HG03565 (cell line): Measurements from ENCODE around the gene PTPRM.

Source experiments
- ATAC-seq: cut with Tn5 transposase; IDR thresholded peaks from one replicate; pipeline ENCODE4 v1.9.1; 2021; ENCODE audit warnings: mild to moderate bottlenecking, moderate library complexity; ENCODE audit not compliant: unreplicated experiment

Gene PTPRM

DNA sequence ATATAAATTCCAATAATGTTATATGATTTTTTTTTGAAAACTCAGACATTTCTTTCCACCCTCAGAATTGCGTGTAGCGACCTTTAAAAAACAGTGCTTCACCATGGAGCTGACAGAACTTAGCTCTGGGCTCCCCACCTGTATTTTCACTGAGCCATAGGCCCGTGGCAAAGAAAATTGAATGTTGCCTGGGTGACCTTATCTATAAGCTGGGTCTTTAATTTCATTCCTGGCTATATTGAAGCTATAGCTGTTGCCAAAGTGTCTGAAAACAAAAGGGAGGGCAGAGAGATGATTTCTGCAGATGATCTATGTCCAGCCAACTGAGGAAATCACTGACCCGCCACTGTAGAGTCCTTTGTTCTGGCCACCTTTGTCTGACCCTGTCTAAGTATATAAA lies 411.7 kb downstream of the PTPRM start:
- ATAC-seq, result no peak

DNA sequence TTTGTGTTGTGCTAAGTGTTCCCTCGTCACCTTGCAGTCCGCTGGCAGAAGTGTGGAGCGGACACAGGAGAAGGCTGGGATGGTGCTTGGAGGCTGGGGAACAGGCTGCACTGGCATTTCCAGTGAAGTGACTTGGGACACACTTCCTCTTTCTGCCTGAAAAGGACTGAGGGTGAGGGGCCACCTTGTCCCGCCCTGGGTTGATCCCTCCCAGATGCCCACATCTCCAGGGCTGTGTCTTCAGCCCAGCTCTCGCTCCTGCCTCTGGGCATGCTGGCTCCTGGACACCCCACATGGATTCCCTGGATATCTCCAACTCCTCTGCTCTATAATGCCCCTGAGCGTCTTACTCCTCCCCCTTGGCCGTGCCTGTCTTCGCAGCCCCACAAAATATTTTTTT lies 412.6 kb downstream of the PTPRM start:
- ATAC-seq, result no peak

DNA sequence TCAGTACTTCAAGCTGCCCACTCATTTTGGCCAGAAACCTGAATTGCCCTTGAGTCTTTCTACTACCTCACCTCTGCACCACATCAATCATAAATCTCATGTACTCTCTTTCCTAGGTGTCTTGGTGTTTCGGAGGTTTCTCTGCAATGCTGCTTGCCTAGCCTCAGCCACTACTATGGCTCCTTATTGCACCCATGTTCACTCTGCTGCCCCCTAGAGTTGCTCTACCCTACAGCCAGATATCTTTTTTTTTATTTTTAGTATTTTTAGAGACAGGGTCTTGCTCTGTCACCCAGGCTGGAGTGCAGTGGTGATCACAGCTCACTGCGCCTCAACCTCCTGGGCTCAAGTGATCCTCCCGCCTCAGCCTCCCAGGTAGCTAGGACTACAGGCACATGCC lies 413.0 kb downstream of the PTPRM start:
- no peak for ATAC-seq

DNA sequence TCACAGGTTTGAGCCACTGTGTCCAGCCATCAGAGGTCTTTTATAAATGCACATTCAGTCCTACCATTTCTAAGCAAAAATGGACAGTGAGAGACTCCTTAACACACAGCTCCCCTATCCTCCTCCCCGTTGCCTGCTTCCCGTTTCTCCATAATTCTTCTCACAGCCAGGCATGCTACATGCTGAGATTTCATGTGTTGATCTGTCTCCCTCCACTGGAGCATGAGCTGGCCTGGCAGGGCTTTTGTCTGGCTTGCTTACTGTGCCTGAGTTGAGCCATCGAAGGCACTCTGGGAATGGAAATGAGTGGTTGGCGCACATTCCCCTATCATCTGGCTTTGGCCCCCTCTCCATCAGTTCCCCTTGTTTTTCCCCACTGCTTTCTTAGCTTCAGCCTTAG lies 413.5 kb downstream of the PTPRM start:
- no peak for ATAC-seq

DNA sequence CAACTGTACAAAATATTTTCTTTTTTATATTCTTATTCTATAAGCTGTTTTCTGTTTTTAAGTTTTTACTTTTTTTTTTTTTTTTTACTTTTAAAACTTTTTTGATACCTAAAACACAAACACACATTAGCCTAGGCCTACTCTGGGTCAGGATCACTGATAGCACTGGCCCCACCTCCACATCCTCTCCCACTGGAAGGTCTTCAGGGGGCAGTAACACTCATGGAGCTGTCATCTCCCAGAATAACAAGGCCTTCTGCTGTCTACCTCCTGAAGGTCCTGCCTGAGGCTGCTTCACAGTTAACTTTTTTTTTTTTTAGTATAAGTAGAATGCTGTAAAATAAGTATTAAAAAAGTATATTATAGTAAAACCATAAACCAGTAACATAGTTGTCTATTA lies 415.1 kb downstream of the PTPRM start:
- ATAC-seq, result no peak

DNA sequence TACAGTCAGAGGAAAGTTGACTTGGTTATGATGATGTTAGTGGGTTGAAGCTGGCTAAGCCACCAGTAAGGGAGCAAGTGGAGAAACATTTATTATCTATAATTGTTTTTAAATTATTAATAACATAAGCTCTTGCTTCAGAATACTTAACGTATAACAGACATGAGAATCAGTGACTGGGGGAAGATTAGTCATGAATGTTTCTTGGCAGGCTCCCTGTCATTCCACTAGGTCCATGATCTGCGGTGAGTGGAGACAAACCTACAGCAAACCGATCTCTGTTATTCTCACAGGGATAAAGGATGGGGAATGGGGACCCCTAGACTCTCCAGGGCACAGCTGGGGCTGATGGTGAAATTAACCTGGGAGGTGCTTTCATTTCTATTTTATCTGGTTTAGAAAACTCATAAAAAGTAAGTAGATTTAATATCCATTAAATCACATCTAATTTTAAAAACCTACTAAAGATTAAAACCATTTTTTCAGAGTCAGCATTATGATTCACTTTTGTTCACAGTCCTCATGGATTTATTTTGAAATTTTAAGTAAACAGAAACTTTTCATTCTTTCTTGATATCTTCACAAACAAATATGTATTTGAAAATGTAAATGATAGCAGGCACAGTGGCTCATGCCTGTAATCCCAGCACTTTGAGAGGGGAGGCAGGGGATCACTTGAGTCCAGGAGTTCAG lies 420.3 kb downstream of the PTPRM start:
- ATAC-seq, result no peak

DNA sequence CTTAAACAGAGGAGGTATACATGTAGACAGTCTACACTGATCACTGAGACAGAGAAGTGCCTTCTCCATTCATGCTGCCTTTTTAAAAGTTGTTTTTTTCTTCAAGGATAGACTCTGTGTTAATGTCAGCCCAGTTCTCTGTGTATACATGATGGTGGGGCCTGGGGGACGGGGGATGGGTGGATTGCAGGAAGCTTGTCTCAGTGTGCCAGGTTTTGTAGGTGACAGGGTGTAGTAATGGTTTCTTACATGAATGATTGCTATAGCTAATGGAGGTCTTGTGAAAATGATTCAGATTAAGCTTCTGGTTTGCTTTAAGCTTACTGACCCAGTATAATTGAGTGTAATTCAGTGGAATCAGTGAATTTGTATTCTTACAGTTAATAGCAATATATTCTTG lies 423.6 kb downstream of the PTPRM start:
- ATAC-seq, result no peak

DNA sequence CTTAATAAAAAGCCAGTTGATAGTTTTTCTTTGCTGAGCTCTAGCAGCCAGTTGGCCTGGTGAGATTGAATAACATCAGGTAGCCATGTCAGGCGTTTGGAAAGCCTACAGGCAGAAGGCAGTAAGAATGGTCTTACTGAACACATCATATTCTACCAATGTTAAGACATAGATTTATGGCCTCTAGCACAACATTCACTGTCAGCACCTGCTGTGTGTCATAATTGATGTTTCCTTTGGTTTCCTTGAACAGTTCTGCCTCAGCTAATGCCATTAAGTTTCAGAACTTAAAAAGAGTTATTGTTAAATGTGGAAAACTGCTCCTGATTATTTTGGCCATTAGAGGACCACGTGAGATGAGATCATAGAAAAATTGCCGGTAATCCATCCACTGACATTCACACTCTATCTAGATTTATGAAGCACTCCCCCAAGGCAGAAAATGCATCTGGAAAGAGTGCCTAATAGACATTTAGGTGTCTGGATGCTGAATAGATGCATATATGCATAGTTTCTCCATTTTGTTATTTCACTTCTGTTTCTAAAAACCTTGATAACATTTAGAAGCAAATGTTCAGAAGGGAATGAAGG lies 434.7 kb downstream of the PTPRM start:
- ATAC-seq, result no peak

DNA sequence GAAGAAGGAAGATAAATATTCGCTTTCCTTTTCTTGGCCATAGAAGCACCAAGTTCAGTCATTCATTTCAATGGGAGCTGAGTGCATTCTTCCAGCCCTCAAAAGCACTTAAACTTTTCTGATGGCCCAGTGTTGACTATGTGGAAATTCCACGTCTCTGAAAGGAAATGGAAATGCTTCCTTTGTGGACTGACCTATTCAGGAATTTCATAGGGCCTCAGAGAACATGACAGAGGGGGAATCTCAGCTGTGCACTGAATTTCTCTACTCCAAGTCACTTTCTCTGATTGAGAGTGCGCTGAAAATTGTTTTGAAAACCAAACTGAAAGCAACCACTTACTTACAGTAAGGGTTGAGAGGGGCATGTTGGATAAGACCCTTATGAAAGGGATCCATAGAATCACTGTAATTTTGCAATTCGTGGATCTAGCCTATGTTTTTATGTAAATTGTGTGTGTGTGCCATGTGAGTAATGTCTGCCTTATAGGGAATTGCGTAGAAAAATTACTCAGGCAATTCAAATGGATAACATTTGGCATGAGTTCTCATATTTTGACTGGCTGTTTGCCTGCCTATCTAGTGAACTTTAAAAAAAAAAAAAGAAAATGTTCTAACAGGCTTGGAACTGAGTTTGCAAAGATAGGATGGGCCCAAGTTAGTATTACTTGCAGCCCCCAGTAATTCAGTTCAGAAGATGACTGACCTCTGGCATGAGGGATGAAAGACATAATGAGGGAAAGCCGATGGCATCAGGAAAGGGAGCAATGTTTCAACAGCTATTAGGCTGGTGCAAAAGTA lies 437.0 kb downstream of the PTPRM start:
- no peak for ATAC-seq

DNA sequence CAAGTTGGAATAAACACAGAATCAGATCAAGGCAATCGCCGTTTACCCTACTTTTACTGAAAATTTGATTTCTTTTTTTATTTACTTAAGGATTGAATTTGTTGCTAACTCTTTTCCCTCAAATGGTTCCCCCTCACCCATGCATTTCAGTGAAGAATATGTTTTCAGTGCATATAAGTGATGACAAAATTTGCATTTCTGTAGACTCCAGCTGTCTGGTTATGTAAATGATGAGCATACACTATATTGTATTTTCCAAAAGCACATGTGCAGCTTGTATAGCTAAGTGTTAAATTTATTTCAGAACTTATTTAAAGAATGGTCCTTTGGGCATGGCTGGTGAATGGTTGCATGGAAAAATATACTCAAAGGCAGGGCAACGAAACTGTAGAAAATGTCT lies 437.7 kb downstream of the PTPRM start:
- no peak for ATAC-seq

DNA sequence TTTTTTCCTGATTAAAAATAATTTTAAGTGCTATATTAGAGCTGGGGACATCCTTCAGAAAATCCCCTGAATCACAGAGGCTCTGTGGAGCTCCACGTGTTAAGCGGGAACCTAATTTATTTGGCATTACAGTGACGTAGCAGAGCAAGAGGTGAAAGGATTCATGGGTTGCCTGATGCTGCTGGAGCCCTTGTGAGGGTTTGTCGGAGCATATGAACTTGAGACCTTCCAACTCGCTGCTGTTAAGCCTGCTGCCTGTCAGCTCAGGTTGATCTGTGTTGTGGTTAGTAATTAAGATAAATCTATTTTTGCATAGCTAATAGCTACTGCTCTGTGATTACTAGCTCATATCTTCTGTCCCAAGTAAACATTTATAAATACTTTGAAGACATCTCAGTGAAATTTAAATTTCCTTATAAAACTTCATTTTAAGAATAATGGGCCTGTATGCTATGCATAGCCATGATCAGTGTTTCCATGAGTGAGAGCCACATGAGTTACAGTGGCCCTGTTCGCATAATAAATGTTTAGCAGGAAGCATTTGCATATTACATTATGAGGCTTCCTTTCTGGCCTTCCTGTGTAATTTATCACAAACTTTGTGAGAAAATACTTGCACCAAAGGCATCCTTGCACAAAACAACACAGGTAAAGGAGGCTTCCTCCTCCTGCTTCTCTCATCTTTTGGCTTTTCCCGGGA lies 438.9 kb downstream of the PTPRM start:
- no peak for ATAC-seq

DNA sequence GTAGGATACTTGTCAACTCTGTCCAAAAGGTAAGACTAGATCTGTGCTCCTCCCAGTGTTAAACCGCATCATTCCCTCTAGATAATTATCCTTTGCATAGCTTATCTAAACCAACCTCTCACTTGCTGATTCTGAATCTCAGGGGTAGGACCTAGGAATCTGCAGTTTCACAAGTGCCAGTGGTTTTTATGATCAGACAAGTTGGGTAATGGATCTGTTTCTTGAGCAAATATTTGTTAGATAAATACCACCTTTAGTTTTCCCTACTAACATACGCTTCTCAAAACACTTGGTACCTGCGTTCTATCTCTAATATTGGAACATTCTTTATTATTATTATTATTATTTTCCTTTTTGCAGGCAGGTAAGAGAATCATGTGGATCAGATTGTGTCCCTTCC lies 439.9 kb downstream of the PTPRM start:
- no peak for ATAC-seq

DNA sequence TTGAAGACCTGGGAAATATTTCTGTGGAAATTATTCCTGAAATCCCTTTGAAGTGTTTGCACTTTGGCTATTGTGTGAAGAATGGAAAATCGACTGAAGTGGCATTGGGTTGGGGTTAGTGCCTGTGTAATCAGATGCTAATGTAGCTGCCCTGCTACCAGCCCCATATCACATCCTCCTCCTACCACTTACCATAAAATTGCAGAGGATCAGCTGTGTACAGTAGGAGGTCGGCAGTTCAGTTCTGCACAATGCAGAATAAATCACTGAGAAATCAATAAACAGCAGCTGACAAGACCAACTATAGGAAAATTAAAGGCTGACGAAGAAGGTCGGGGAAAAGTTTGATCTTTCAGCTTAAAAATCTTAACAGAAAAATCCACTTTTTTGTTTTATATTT lies 440.9 kb downstream of the PTPRM start:
- ATAC-seq, result no peak

DNA sequence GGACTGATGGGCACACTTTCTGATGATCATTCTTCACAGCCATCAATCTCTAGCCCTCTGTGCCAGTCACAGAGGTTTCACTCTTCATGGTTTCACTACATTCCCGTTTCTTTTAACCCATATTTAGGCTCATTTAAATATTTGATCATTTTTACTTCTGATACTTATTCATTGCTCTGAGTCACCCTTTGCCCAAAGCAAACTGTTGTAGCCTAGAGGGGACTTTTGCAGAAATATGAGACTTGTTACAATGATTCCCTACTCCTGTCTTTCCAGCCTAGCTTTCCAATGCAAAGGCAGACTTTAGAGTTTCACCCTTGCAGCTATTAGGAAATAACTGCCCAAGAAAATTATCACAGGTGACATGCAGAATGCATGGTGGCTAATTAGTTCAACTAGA lies 444.2 kb downstream of the PTPRM start:
- no peak for ATAC-seq

DNA sequence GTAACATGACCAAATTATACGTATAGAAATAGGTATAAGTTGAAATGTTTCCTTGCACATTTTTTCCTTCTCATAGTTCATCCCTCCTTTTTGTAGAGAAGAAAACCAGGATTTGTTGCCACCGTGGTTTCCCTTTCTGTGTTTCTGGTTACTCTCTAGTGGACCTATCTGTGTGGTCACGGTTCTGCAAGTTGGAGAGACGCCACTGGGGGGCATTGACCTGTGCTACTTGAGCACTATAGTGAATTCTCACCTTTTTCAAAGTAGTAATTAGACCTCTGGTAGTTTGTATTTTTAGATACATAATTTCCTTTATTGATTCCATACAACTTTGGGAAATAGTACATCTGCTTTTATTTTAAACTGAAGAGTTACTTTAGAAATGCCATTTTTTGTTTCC lies 444.8 kb downstream of the PTPRM start:
- ATAC-seq, result no peak

DNA sequence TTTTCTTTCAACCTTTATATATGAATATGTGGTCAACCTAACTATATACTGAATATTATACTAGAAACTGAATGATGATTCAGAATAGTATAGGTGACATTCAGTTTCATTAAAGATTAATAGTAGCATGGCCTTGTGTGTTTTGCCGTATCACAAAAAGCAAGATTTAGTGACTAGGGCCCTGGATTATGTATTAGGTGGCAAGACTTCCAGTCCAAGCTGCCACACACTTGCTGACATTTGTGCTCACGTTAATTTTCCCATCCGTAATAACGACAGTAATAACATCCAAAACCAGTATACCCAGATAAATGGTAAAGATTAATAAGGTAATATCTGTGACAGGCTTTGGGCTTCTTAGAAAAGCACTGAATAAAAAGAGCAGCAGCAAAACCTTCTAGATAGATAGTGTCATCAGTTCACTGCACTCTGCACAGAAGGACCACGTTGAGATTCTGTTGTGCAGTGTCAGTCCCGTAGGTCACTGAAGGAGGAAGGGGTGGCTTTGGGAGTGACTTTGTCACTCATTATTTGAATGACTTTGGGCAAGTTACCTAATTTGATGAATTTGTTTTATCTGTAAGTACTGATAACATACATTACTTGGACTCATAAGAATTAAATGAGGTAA lies 451.7 kb downstream of the PTPRM start:
- ATAC-seq, result no peak

DNA sequence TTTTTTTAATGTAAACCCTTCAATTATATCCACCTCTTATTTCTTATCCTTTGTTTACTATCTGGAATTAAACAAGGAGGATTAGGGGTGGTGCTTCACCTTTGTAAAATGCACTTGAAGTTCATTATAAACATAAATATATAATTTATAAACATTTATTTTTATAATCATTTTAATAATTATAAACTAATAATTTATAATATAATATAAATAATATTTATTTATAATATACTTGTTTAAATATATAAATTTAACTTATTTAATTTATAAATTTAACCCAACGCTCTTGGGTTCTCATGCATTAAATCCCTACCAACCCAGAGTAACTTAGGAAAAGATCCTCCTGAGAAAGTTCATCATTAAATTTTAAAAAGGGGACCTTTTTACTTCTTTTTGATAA lies 452.5 kb downstream of the PTPRM start:
- no peak for ATAC-seq

DNA sequence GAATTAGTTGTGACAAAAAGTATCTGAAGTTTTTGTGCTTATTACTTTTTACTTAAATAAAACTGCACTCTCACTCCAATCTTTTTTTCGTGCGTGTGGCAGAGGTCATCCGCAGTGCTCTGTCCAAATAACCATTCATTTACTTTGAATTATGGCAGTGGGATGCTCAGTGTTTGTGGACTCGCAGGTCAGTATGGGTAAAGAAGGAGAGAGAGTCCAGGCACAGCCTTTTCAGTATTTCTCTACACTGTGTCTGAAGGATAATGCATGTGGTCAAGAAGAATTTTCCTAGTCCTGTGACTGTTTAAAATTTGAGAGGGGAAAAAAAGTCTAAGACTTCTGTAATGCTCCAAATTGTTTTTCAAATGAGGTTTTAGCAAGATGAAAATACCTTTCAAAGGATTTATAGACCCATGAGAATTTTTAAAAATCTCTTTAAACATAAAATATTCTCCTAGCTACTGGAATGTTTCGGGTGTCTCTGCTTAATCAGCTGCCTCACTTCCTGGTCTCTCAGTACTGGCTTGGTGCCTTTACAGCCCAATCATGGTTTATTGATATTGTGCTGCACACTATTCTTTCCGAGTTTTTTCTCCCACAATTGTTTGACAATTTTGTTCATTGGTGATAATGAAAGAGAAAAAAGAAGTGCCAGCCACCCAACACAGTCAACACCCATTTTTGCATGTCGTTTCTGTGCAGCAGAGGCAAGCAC lies 453.2 kb downstream of the PTPRM start:
- ATAC-seq, result no peak

DNA sequence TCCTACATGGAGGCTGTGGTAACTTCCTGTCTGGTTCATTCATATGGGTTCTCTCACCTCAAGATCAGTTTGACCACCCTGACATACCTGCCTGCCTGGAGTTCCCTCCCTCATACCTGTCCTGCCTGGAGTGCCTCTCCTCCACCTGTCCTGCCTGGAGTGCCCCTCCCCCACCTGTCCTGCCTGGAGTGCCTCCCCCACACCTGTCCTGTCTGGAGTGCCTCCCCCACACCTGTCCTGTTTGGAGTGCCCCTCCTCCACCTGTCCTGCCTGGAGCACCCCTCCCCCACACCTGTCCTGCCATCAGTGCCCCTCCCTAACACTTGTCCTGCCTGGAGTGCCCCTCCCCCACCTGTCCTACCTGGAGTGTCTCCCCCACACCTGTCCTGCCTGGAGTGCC lies 461.9 kb downstream of the PTPRM start:
- no peak for ATAC-seq

DNA sequence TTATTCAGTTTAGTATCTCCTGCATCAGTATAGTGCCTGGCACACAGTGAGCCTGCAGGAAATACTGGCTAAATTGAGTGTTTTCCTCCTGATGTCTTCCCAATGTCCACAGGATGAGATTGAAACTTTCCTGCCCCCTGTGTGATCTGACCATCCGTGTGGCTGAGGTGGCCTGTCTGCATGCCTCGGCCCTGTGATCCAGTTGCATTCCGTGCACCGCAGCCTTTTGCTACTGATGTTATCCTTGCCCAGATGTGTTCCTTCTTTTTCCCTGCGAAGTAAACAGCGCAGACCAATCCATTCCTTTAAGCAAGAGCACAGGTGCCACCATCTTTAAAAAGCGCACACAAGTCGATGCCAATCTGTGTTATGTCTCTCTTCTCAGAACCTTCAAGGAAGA lies 462.6 kb downstream of the PTPRM start:
- ATAC-seq, result no peak

DNA sequence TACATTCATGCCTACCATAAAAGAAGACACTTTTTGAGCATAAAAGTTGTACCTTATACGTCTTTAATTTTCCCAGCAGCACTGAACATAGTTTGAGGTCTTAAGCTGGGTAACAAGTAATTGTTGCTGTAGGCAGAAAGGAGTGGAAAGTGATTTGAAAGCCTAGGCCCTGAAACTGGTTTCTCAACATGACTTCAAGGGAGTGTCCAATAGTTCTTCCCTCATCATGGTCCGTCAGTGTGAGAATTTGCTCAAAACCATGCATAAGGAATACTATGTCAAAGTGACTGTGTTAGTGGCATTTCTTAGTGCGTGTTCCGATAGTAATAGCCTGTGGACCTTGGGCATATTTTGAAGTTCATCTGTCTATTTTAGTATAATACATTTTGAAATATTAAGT lies 463.1 kb downstream of the PTPRM start:
- no peak for ATAC-seq
